HG03060 (cell line): ENCODE measurements around the gene RAB30.

ENCODE experiments used
- ATAC-seq: cut with Tn5 transposase; IDR thresholded peaks from one replicate; pipeline ENCODE4 v1.9.1; 2021; ENCODE audit warnings: low read depth, moderate number of reproducible peaks; ENCODE audit not compliant: unreplicated experiment

Gene RAB30

GRCh38 chr11:83042964-83043711, 28.6 kb downstream of the RAB30 start:
- no peak for ATAC-seq

- no peak for ATAC-seq
These were observed 30.6 kb downstream of the RAB30 start for GRCh38 chr11:83041126-83041525.

GRCh38 chr11:83039566-83039965, 32.1 kb downstream of the RAB30 start:
- no peak for ATAC-seq

- ATAC-seq, result no peak
These were observed 33.8 kb downstream of the RAB30 start for GRCh38 chr11:83037877-83038276.

GRCh38 chr11:83036701-83037100, 35.0 kb downstream of the RAB30 start:
- no peak for ATAC-seq

- peak; percentile 59 for ATAC-seq
These were observed 36.4 kb downstream of the RAB30 start for GRCh38 chr11:83035070-83035854.

- ATAC-seq, result no peak
These were observed 37.1 kb downstream of the RAB30 start for GRCh38 chr11:83034673-83035014.

- no peak for ATAC-seq
These were observed 37.6 kb downstream of the RAB30 start for GRCh38 chr11:83033972-83034672.

- no peak for ATAC-seq
These were observed 38.3 kb downstream of the RAB30 start for GRCh38 chr11:83033371-83033770.

GRCh38 chr11:83031127-83031526, 40.6 kb downstream of the RAB30 start:
- no peak for ATAC-seq

- no peak for ATAC-seq
These were observed 43.9 kb downstream of the RAB30 start for GRCh38 chr11:83027794-83028193.

- no peak for ATAC-seq
These were observed 44.4 kb downstream of the RAB30 start for GRCh38 chr11:83027289-83027688.

- ATAC-seq, result no peak
These were observed 45.5 kb downstream of the RAB30 start for GRCh38 chr11:83026229-83026628.

GRCh38 chr11:83025267-83025704, 46.4 kb downstream of the RAB30 start:
- ATAC-seq, result no peak

- no peak for ATAC-seq
These were observed 47.3 kb downstream of the RAB30 start for GRCh38 chr11:83024270-83024854.

GRCh38 chr11:83023410-83023809, 48.3 kb downstream of the RAB30 start:
- no peak for ATAC-seq

GRCh38 chr11:83021780-83022125, 49.9 kb downstream of the RAB30 start:
- ATAC-seq, result no peak

GRCh38 chr11:83020942-83021779, 50.5 kb downstream of the RAB30 start:
- ATAC-seq, result no peak

- ATAC-seq, result no peak
These were observed 51.7 kb downstream of the RAB30 start for GRCh38 chr11:83019888-83020579.

- ATAC-seq, result no peak
These were observed 56.7 kb downstream of the RAB30 start for GRCh38 chr11:83014951-83015350.
